ENCODE data around the gene SCARF2.
"Not testable (repeated sequence)": the region's sequence is repeated elsewhere in the genome, so short reads cannot be mapped to it uniquely, and the experiment has no call there.

SCARF2 gene

DNA sequence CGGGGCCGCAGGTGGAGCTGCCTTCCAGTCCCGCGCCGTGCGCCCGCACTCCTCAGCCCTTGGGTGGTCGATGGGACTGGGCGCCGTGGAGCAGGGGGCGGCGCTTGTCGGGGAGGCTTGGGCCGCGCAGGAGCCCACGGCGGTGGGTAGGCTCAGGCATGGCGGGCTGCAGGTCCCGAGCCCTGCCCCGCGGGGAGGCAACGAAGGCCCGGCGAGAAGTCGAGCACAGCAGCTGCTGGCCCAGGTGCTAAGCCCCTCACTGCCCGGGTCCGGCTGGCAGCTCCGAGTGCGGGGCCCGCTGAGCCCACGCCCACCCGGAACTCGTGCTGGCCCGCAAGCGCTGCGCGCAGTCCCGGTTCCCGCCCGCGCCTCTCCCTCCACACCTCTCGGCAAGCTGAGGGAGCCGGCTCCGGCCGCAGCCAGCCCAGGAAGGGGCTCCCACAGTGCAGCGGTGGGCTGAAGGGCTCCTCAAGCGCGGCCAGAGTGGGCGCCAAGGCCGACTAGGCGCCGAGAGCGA is 45.2 kb downstream of the SCARF2 start:
- DNase-seq (ENCODE audit: low read depth) = not testable (repeated sequence)

DNA sequence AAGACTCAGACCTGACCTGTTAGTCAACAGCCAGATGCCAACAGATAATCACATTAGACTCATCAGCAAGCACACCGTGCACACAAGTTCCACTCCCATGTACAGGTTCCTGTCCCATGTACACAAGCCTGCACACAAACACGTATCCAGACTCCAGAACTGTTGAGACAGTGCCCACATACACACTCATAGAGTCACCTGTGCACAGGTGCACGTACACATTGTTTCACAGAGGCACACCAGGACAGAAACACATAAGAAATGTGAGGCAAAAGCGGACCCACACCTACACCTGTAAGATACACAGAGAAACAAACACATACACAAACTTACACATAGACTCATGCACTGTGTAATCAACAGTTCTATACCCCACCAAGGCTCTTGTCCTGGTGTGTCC is 46.4 kb downstream of the SCARF2 start:
- DNase-seq (ENCODE audit: low read depth) = no peak

DNA sequence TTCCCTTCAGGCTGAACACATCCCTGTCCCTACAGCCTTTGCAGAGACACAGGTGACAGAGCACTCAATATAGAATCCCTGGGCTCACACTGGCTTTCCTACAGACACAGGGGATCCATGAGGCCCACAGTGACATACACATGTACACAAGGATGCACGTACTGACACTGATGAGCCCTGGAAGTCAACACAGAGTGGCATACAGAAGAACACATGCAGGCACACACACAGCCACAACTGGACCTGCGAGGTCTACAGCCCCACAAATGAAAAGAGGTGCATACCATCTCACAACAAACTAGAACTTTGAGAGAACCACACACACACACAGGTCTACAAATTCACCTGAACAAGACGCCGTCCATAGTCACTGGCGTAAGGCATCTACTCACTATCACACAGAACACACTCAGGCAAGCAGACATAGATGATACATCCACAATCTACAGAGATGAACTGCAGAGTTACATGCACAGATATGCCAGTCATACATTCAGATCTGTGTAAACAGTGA is 47.2 kb downstream of the SCARF2 start:
- no peak for DNase-seq (ENCODE audit: low read depth)

DNA sequence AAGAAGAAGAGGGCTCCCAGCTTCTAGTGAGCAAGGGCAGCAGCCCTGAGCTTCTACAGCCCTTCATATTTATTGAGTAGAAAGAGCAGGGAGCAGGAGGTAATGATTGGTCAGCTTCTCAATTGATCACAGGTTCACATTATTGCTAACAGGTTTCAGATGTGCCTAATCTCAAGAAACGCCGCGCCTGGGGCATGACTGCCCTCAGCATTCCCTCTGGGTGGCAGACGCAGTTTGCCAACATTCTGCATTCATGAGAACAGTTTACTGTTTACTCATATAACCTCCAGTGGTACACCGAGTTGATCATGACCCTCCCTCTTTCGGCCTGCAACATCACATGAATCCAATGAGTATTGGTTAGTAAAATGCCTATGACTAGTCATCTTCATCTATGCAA is 48.3 kb downstream of the SCARF2 start:
- DNase-seq (ENCODE audit: low read depth) = no peak

DNA sequence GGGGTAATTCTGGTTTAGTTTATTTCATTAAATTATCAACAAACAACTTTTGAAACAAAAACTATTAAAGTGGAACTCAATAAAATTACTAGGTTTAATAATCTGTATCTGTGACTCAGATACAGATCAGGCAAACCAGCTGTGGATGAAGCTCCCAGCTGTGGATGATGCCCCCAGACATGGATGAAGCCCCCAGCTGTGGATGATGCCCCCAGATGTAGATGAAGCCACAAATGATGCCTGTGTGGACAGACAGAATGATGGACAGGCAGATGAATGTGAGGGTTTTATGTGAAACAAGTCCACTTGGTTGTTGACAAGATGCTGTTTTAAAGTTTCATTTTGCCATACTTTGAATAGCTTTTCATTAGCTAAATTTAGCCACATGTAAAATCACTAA is 49.4 kb downstream of the SCARF2 start:
- no peak for DNase-seq (ENCODE audit: low read depth)

DNA sequence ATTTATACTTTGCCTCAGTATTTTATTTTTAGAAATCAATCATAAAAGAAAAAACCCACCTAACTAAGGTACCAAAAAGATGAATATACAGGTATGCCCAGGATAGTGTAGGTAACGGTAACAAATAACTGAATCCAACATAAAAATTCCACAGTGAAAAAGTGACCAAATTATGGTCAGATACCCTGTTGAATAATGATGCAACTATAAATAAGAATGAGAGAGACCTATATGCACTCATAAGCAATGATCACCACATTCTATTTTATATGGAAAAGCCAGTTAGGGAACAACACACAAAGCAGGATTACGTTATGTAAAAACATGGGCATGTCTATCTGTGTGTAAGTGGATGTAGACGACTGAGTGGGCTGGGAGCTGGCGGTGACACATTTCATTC is 50.7 kb downstream of the SCARF2 start:
- DNase-seq (ENCODE audit: low read depth) = no peak

DNA sequence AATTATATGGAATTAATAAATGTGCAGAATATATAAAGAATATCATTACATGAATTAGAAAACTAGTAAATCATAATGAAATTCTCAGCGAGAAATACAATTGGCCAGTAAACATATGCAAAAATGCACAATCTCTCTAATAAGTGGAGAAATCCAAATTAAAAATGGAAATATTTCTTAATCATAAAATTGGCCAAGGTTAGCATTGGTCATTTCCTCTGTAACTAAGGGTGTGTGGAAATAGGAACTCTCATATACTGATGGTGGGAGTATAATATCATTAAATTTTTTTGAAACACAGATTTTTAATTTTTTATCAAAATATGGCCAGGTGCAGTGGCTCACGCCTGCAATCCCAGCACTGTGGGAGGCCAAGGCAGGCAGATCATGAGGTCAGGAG is 51.3 kb downstream of the SCARF2 start:
- DNase-seq (ENCODE audit: low read depth) = no peak

DNA sequence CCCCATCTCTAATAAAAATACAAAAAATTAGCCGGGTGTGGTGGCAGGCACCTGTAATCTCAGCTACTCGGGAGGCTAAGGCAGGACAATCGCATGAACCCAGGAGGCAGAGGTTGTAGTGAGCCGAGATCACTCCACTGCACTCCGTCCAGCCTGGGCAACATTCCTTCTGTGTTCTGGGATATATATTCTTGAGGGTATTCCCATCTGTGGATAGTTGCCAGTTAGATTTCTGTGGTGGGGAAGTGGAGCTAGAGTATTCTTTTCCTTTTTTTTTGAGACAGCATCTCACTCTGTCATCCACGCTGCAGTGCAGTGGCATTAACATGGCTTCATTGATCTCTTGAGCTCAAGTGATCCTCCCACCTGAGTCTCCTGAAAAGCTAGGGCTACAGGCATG is 52.8 kb downstream of the SCARF2 start:
- no peak for DNase-seq (ENCODE audit: low read depth)

DNA sequence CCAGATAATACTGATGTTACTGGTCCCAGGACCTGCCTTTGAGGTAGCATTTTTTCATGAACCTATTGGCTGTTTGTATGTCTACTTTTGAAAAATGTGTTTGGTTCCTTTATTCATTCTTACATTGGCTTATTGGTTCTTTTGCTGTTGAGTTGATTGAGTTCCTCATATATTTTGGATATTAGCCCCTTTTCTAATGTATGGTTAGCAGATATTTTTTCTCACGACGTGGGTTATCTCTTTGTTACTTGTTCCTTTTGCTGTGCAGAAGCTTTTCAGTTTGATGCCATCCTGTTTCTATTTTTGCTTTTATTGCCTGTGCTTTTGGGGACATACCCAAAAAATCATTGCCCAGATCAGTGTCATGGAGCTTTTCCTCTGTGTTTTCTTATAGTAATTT is 53.5 kb downstream of the SCARF2 start:
- DNase-seq (ENCODE audit: low read depth) = no peak

DNA sequence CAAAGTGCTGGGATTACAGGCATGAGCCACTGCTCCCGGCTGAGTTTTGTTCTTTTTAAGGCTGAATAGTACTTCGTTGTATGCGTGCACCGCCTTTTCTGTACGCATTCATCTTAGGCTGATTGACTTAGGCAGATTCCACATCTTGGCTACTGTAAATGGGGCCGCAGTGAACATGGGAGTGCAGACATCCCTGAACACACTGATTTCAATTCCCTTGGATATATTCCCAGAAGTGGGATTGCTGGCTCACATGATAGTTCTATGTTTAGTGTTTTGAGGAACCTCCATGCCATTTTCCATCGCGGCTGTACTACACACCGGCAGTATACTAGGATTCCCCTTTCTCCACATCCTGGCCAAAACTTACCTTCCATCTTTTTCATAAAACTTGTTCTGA is 54.1 kb downstream of the SCARF2 start:
- DNase-seq (ENCODE audit: low read depth) = no peak

DNA sequence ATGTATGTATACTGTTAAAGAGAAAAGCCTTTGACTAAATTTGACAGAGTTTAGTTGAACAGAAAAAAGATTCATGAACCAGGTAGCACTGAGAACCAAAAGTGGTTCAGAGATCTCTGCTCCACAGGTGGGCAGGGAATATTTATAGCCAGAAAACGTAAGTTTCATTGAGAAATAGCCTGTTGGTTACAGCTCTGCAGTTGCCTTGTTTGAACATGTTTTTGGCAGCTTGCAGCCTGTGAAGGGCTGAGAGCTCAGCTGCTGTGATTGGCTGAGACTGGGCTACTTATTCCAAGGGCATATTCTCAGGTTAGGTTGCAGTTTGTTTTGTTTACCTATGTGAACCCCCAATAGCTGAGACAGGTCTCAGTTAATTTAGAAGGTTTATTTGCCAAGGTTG is 57.1 kb downstream of the SCARF2 start:
- DNase-seq (ENCODE audit: low read depth) = no peak

DNA sequence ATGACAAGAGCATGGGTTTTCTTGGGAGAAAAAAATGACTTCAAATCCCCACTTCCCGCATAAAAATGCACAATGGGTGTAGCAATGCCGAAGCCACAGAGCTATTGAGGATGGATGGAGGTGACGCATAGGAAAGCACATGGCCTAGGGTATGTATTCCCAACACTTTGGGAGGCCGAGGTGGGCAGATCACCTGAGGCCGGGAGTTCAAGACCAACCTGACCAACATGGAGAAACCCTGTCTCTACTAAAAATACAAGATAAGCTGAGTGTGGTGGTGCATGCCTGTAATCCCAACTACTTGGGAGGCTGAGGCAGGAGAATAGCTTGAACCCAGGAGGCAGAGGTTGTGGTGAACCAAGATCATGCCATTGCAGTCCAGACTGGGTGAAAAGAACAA is 58.9 kb downstream of the SCARF2 start:
- not testable (repeated sequence) for DNase-seq (ENCODE audit: low read depth)

DNA sequence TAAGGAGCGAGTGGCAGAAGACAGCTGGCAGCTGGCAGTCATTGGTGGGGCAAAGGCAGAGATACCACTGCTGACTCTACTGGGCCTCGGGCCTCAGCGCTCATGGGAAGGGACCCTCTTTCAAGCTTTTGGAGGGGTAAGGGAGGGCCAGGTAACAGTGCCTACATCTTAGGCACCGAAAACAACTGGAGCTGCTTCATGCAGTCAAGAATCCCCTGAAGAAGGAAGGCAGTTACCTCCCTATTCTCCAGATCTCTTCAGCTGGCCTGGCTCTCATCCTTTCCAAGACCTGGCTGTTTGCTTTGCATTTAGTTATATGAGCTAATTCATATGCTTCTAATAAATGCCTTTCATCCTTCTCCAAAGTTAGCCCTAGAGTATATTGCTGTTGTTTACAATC is 59.5 kb downstream of the SCARF2 start:
- no peak for DNase-seq (ENCODE audit: low read depth)

DNA sequence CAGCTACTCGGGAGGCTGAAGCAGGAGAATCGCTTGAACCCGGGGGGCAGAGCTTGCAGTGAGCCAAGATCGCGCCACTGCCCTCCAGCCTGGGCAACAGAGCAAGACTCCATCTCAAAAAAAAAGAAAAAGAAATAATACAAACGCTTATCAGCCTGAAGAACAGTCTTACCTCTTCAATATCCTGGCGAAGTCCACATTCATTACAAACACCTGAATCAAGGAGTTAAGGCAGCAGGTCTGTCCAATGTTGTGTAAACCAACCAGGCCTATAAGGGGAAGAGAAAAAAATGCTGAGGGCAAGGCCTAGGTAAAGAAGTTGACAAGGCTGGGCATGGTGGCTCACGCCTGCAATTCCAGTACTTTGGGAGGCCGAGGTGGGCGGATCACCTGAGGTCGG is 60.6 kb downstream of the SCARF2 start:
- not testable (repeated sequence) for DNase-seq (ENCODE audit: low read depth)

DNA sequence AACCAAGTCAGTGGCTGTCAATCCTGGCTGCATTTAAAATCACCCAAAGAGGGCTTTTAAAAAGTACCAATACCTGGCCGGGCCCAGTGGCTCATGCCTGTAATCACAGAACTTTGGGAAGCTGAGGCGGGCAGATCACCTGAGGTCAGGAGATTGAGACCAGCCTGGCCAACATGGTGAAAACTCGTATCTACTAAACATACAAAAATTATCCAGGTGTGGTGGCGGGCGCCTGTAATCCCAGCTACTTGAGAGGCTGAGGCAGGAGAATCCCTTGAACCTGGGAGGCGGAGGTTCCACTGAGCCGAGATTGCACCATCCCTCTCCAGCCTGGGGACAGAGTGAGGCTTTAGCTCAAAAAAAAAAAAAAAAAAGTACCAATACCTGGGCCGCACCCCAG is 61.3 kb downstream of the SCARF2 start:
- not testable (repeated sequence) for DNase-seq (ENCODE audit: low read depth)

Data from HS-5 (cell line).